ENCODE measurements around the gene ECSCR. TPM values are rescaled to one million over a fixed set of nuclear protein-coding genes. Genes with fewer than 3 reads are reported as not detected.

Gene ECSCR
- total and polyA plus RNA-seq, 2 donors (not counting 1 experiment from before 2014, with no cell fraction given), result not detected

- TF ChIP-seq, protein P1, sequence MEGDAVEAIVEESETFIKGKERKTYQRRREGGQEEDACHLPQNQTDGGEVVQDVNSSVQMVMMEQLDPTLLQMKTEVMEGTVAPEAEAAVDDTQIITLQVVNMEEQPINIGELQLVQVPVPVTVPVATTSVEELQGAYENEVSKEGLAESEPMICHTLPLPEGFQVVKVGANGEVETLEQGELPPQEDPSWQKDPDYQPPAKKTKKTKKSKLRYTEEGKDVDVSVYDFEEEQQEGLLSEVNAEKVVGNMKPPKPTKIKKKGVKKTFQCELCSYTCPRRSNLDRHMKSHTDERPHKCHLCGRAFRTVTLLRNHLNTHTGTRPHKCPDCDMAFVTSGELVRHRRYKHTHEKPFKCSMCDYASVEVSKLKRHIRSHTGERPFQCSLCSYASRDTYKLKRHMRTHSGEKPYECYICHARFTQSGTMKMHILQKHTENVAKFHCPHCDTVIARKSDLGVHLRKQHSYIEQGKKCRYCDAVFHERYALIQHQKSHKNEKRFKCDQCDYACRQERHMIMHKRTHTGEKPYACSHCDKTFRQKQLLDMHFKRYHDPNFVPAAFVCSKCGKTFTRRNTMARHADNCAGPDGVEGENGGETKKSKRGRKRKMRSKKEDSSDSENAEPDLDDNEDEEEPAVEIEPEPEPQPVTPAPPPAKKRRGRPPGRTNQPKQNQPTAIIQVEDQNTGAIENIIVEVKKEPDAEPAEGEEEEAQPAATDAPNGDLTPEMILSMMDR (IDR thresholded peaks at IDR 0.05), result no peak
- no peak for TF ChIP-seq EZH2 (IDR thresholded peaks at IDR 0.05; ENCODE audit: borderline replicate concordance, insufficient read depth, low read depth, low read length, poor library complexity, severe bottlenecking)
- H3K27ac Mint-ChIP-seq, result no peak overlapping the region
- Histone ChIP-seq H3K4me3 (ENCODE audit: control extremely low read depth in 1 of 5, extremely low read depth in 1 of 5, insufficient read depth in 1 of 5, low read depth in 2 of 5, low read length in 4 of 5) (no peak overlapping the region), H3K79me2 (ENCODE audit: control insufficient read depth, insufficient read depth, low read length) (no peaks in the 10 kb centered on the region), H2AFZ (ENCODE audit: insufficient read depth, low read depth, low read length, poor library complexity, severe bottlenecking) (peak overlapping the region; percentile 31), H3K27me3 (replicated peaks in 1 of 4; ENCODE audit: control extremely low read depth in 1 of 4, control insufficient read depth in 3 of 4, insufficient read depth in 4 of 4, low read length in 3 of 4) (peaks cover 0 to under 1% (median 0%) of the 10 kb centered on the region in 4 experiments), H3K36me3 (replicated peaks in 1 of 2; ENCODE audit: control extremely low read depth in 1 of 2, control insufficient read depth in 1 of 2, extremely low read depth in 1 of 2, insufficient read depth in 2 of 2, low read length in 1 of 2) (no peaks in the 10 kb centered on the region), H3K4me1 (ENCODE audit: control insufficient read depth in 2 of 2, insufficient read depth in 2 of 2, low read length in 2 of 2) (no peaks in the 10 kb centered on the region), H3K27ac (ENCODE audit: low read length in 2 of 2) (no peak overlapping the region), H3K9me3 (ENCODE audit: control extremely low read depth in 1 of 3, control insufficient read depth in 2 of 3, insufficient read depth in 1 of 3, low read length in 2 of 3) (no peaks in the 10 kb centered on the region), H3K9ac (ENCODE audit: low read length) (no peak overlapping the region), H3K4me2 (replicated peaks; ENCODE audit: low read depth, low read length, poor library complexity, severe bottlenecking) (no peak overlapping the region), H4K20me1 (ENCODE audit: control insufficient read depth, insufficient read depth, low read length, poor library complexity, severe bottlenecking) (no peaks in the 10 kb centered on the region)
- no peaks in the 10 kb centered on the region for H3K9me3 Mint-ChIP-seq (ENCODE audit: insufficient read depth)
- DNase-seq, result no peak
- no peak for ATAC-seq (ENCODE audit: low read depth)
- intact Hi-C loops (cut with micrococcal nuclease), result no loop called here
- H3K4me3 Mint-ChIP-seq, result no peak overlapping the region
- ChIA-PET POLR2A (no interaction called here), CTCF (interaction anchor here (0.9 kb wide), 1 partner anchor 18 kb away, joined by 3 read pairs; no protein-coding TSS in a partner anchor)
- no peaks in the 10 kb centered on the region for H3K27me3 Mint-ChIP-seq
- no CpG with 5 or more reads among the region's 3 CpGs for WGBS (ENCODE audit: insufficient coverage)
- H3K4me1 Mint-ChIP-seq, result peaks cover 5% of the 10 kb centered on the region
Observed at GRCh38 chr5:139495638-139496435, 33.3 kb upstream of the ECSCR start.

DNA sequence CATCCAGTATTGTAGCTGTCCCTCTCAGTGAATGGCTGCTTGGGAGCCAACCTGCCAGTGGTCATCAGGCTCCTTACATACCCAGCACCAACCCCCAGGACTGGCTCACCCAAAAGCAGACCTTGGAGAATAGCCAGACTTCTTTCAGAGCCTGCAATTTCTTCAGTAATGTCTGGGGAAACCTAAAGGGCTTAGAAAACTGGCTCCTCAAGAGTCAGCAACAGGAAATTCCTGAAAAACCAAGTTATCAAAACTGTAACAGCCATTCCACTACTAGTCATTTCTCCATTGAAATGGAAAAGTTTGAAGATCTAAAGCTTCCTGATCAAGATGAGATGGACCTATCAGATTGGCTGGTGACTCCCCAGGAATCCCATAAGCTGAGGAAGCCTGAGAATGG, 32.3 kb upstream of the ECSCR start:
- Histone ChIP-seq H3K27ac (ENCODE audit: low read length in 2 of 2) (no peak overlapping the region), H3K9ac (ENCODE audit: low read length) (no peak overlapping the region), H3K36me3 (replicated peaks in 1 of 2; ENCODE audit: control extremely low read depth in 1 of 2, control insufficient read depth in 1 of 2, extremely low read depth in 1 of 2, insufficient read depth in 2 of 2, low read length in 1 of 2) (no peaks in the 10 kb centered on the region), H3K9me3 (ENCODE audit: control extremely low read depth in 1 of 3, control insufficient read depth in 2 of 3, insufficient read depth in 1 of 3, low read length in 2 of 3) (no peaks in the 10 kb centered on the region), H3K27me3 (replicated peaks in 1 of 4; ENCODE audit: control extremely low read depth in 1 of 4, control insufficient read depth in 3 of 4, insufficient read depth in 4 of 4, low read length in 3 of 4) (no peaks in the 10 kb centered on the region), H3K4me1 (ENCODE audit: control insufficient read depth in 2 of 2, insufficient read depth in 2 of 2, low read length in 2 of 2) (no peaks in the 10 kb centered on the region), H3K4me2 (replicated peaks; ENCODE audit: low read depth, low read length, poor library complexity, severe bottlenecking) (no peak overlapping the region), H3K4me3 (ENCODE audit: control extremely low read depth in 1 of 5, extremely low read depth in 1 of 5, insufficient read depth in 1 of 5, low read depth in 2 of 5, low read length in 4 of 5) (no peak overlapping the region), H4K20me1 (ENCODE audit: control insufficient read depth, insufficient read depth, low read length, poor library complexity, severe bottlenecking) (no peaks in the 10 kb centered on the region), H2AFZ (ENCODE audit: insufficient read depth, low read depth, low read length, poor library complexity, severe bottlenecking) (no peak overlapping the region), H3K79me2 (ENCODE audit: control insufficient read depth, insufficient read depth, low read length) (no peaks in the 10 kb centered on the region)
- TF ChIP-seq, protein P1 (IDR thresholded peaks at IDR 0.05), result no peak
- TF ChIP-seq EZH2 (IDR thresholded peaks at IDR 0.05; ENCODE audit: borderline replicate concordance, insufficient read depth, low read depth, low read length, poor library complexity, severe bottlenecking), result no peak
- no peaks in the 10 kb centered on the region for H3K9me3 Mint-ChIP-seq (ENCODE audit: insufficient read depth)
- peaks cover 5% of the 10 kb centered on the region for H3K4me1 Mint-ChIP-seq
- H3K4me3 Mint-ChIP-seq, result no peak overlapping the region
- DNase-seq (no peak), ATAC-seq (ENCODE audit: low read depth) (no peak)
- ChIA-PET CTCF (interaction anchor here (0.8 kb wide), 1 partner anchor 70 kb away, joined by 3 read pairs; no protein-coding TSS in a partner anchor), POLR2A (no interaction called here)
- H3K27ac Mint-ChIP-seq, result no peak overlapping the region
- intact Hi-C loops (cut with micrococcal nuclease), result no loop called here
- H3K27me3 Mint-ChIP-seq, result no peaks in the 10 kb centered on the region

Data from B cell (primary cell).